MG63 (cell line): ENCODE data around the gene ESRP2. TPM values are rescaled to one million over a fixed set of nuclear protein-coding genes. Genes with fewer than 3 reads are reported as not detected.

ENCODE experiments used
- DNase-seq: peaks from one replicate; pipeline ENCODE4 v3.0.0-alpha.2; 2020
- H3K27me3 ChIP-seq: fragments of 250-450 bp; sonication (Bioruptor Pico); 2 replicates; pipeline ENCODE4 v1.5.1; 2020; ENCODE audit warnings: mild to moderate bottlenecking, moderate library complexity
- H3K36me3 ChIP-seq: fragments of 250-450 bp; sonication (Bioruptor Pico); 2 replicates; pipeline ENCODE4 v1.5.1; 2020; ENCODE audit warnings: mild to moderate bottlenecking, moderate library complexity
- H3K4me3 ChIP-seq: fragments of 250-450 bp; sonication (Bioruptor Pico); 2 replicates; pipeline ENCODE4 v1.5.1; 2020; ENCODE audit warnings: mild to moderate bottlenecking, moderate library complexity
- H3K9me3 ChIP-seq: fragments of 250-450 bp; sonication (Bioruptor Pico); 2 replicates; pipeline ENCODE4 v1.5.1; 2020; ENCODE audit warnings: mild to moderate bottlenecking, moderate library complexity
- total RNA-seq: library from RNA; depleted of rRNA; stranded (reverse); fragments of >200 nt; shearing (Covaris generic); gene quantifications from 2 replicates; pipeline ENCODE4 v1.2.3, GENCODE V29; 2014; ENCODE audit warnings: low replicate concordance

The ESRP2 gene
- total RNA-seq, 1 experiment from 2014 or later = 0.36 TPM

DNA sequence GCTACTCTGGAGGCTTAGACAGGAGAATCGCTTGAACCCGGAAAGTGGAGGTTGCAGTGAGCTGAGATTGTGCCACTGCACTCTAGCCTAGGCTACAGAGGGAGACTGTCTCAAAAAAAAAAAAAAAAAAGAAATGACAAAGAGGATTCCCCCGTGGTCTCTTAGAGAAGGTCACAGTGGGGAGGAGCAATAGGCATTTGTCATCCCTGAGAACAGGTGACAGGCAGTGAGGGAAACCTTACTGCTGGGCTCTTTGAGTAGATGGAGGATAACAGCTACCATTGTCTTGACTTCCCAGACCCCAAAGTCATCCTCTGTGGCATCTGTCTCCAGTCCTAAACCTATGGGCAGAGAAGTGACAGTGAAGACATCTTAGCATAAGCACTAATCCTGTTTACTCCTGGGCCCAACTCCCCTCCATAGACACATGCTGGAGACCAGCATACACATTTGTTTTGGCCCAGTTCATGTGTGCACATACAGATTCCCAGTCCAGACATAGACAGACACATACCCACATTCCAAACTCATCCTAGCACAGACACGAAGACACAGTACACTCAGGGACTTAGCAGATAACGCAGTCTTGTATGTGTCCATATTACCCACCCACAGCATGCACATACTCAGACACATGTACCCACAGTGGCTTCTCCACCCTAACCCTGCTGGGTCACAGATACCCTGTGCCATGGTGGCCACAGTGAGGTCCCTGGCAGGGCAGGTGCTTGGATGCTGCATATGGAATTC lies 2.7 kb downstream of the ESRP2 start:
- no peak for DNase-seq
- Histone ChIP-seq H3K36me3 (no peaks in the 10 kb centered on the region), H3K27me3 (no peaks in the 10 kb centered on the region), H3K4me3 (no peak overlapping the region), H3K9me3 (no peaks in the 10 kb centered on the region)

DNA sequence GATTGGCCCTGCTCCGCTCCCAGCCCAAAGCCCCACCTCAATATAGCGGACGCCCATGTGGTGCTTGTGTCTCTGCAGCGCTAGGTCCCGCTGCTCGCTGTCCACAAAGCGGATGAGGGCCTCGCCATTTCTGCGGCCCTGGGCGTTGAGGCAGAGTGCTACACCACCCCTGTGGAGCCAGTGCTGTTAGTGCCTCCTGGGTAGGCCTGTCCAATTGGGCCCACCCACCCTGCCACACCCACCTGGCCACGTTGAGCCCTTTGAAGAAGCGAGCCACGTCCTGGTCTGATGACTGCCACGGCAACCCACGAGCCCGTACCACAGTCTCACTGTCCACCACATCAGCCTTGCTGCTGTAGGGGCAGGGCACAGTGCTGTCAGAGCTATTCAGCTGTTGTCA lies 3.6 kb downstream of the ESRP2 start:
- Histone ChIP-seq H3K27me3 (no peaks in the 10 kb centered on the region), H3K36me3 (no peaks in the 10 kb centered on the region)
- DNase-seq = no peak

DNA sequence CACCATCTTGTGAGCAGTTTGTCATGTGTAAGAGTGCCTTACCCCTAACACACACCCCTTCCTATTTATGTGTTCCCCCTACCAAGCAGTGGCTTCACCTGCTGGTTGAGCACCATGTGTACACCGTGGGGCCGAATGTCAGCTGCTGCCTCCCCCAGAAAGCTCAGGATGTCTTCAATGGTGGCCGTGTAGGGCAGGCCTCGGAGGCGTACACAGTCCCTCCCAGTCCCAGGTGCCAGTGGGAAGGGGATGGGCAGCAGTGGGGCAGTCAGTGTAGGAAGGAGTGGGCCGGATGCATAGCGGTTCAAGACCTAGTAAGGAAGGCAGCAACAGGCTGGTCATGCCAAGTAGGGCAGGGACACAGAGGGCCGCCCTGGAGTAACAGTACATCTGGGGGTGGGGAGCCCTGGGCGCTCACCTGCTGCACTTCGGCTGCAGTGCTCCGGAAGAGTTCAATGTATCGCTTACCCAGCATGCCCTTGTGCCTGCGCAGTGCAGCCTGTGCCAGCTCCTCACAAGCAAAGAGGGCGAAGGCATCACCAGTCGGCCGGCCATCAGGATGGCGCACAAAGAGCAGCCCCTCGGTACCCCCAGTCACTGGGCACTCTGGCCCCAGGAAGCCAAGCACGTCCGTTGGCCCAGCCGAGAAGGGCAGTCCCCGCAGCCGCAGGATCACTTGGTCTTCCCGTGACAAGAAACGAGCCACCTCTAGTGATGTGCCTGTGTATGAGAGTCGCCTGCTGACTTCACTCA lies 4.4 kb downstream of the ESRP2 start:
- no peak overlapping the region for H3K4me3 ChIP-seq
- H3K9me3 ChIP-seq = no peaks in the 10 kb centered on the region
- no peaks in the 10 kb centered on the region for H3K27me3 ChIP-seq
- no peak for DNase-seq
- H3K36me3 ChIP-seq = no peaks in the 10 kb centered on the region

More for the DNA sequence above, 3.6 kb downstream of the ESRP2 start:
- Histone ChIP-seq H3K4me3 (no peak overlapping the region), H3K9me3 (no peaks in the 10 kb centered on the region)

DNA sequence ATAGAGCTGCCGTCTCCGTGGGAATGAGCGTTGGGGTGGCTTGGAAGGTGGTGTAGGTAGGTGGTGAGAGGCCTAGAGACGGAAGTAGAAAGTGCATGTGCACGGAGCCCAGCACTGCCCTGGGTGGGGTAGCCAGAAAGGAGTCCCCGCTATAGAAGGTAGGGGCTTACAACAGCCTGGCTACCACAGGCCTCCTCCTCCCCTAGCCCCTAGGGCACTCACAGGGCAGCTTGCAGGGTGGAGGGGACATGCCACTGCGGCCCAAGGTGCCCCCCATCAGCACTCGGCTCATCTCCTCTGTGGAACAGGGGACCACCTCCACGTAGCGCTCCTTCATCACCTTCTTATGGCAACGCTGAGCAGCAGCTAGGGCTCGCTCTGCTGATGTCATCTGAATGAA lies 5.0 kb downstream of the ESRP2 start:
- DNase-seq = no peak
- Histone ChIP-seq H3K36me3 (no peaks in the 10 kb centered on the region), H3K27me3 (no peaks in the 10 kb centered on the region), H3K9me3 (no peaks in the 10 kb centered on the region), H3K4me3 (no peak overlapping the region)

DNA sequence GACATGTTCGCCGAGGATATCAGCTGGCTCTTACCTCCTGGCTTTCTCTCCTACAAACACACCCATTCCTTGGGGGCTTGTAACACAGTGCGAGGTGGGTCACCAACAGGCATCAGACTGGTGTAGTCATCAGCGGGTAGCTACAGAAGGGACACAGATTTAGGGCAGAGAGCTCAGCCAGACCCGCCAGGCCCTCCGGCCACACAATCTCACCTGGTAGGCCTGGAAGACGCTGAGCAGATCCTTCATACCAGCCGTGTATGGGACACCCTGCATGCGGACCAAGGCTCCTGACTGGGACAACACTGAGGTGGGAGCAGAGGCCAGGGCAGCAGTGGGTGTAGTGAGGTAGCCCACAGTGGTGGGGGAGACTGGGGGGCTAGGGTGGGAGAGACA lies 5.8 kb downstream of the ESRP2 start:
- DNase-seq = no peak
- H3K4me3 ChIP-seq = no peak overlapping the region
- no peaks in the 10 kb centered on the region for H3K9me3 ChIP-seq
- H3K27me3 ChIP-seq = no peaks in the 10 kb centered on the region
- H3K36me3 ChIP-seq = no peaks in the 10 kb centered on the region

DNA sequence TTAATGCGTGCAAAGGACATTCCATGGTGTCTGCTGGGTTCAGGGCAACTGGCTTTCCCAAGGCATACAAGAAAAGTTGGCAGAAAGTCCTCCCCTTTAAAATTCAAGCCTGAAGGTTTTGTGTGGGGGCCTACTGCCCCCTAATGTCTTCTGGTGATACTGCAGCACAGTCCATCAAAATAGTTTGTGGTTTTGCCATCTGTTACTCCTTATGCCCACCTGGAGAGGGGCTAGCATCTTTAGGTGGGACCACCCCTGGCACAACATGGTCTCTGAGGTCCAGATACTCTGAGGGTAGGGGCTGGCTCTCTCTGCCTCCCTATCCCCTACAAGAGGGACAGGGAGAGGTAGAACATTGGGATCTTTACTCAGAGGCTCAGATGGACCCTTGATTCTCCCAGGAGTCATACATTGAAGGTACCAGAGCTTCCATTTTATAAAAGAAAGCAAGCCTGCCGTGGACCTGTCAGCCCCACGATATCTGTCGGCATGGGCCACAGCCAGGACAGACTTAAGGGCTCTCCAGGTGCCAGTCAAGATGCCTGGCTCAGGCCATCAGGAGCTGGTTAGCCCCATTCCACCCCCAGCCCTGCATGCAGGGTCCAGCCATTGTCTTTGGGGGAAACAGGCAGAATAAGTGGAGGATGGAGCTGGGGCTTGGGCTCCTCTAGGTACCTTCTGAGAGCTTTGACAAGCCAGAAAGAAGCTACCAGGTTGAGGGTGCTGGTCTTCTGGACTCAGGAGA lies 6.3 kb downstream of the ESRP2 start:
- Histone ChIP-seq H3K9me3 (no peaks in the 10 kb centered on the region), H3K36me3 (no peaks in the 10 kb centered on the region), H3K27me3 (no peaks in the 10 kb centered on the region), H3K4me3 (no peak overlapping the region)
- no peak for DNase-seq

DNA sequence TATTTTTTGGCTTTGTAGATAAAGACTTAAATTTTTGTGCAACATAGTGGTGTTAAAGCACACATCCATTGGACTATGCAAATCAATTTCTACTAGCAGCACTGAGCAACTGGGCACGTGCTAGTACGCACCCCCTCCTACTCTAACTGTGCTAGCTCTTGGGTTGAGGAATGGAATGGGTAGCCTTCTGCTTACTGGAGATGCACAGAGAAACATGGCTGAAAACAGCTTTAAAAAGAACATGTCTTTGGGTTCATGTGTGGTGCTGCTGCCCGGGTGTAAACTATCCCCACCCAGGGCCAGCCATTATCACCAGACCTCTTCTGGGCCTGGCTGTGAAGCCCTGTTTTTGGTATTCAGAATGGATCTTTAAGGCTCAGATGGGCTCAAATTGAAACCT lies 7.3 kb downstream of the ESRP2 start:
- Histone ChIP-seq H3K27me3 (no peaks in the 10 kb centered on the region), H3K4me3 (no peak overlapping the region), H3K9me3 (no peaks in the 10 kb centered on the region), H3K36me3 (no peaks in the 10 kb centered on the region)
- DNase-seq = no peak

DNA sequence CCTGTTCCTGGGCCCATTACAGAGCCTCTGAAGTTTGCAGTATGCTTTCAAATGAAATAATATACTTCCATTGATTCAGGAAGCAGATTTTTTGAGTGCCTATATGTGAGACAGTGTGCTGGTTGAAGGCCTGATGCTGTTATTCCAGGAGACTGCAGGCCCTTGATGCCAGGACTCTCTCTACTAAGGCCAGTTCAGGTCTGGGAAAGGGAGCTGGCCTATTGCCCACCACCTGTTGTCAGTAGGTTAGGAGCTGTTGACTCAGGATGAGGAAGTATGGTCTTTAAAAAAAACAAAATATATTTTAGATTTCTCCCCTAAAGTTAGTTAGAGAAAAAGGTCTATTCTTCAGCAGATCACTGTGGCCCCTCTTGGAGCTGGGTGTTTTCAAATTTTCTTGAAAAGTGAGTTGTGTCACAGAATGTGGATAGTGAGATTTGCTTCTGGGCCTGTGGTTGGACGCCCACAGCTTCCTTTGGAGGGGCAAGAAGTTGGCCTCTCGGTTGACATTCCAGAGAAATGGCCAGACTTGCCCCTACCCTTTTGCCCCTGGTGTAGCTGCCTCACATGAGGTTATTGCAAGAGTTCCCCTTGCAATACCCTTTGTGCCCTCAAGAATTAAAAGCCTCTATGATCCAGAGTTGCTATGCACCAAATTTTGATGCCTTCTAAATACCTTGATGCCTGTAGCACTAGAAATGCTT lies 7.9 kb downstream of the ESRP2 start:
- Histone ChIP-seq H3K4me3 (no peak overlapping the region), H3K9me3 (no peaks in the 10 kb centered on the region), H3K36me3 (no peaks in the 10 kb centered on the region), H3K27me3 (no peaks in the 10 kb centered on the region)
- DNase-seq = no peak

DNA sequence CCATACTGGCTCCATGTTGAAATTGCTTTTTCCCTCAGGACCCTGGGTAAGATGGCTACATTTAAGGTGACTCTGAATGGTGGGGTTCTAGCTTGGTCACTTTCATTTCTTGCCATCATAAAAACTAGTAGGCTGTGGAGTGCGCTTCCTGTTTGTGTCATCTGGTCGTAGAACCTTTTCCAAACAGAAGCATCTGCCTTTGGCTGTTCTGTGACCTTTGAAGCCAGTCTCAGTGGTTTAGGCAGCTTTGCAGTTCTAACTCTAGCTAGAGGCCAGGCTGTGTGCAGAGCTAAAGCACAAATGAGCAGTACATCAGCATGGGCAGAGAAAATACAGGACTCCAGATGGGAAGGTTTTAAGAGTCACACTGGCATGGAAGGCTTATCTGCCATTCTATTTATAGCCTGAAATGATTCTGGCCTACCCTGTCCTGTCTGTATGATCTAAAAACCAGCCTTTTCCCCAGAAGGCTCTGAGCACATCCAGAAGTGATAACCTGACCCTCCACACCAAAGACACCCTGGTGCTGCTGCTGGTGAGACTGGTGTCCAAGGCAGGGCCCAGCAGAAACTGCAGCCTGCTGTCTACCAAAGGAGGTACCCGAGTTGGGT lies 8.6 kb downstream of the ESRP2 start:
- H3K36me3 ChIP-seq = no peaks in the 10 kb centered on the region
- no peaks in the 10 kb centered on the region for H3K9me3 ChIP-seq
- no peaks in the 10 kb centered on the region for H3K27me3 ChIP-seq
- H3K4me3 ChIP-seq = no peak overlapping the region
- no peak for DNase-seq

DNA sequence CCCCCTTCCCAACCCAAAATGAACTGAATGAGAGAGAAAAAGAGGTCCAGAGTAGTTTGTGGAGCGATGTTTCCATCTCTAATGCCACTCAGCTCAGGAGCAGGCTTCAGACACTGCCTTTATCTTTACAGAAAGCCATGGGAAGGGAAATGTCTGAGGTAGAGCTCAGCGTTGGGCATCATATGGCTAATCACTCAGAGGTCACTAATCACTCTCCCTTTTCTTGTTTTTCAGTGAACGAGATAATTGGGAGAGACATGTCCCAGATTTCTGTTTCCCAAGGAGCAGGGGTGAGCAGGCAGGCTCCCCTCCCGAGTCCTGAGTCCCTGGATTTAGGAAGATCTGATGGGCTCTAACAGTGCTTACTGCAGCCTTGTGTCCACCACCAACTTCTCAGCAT lies 9.8 kb downstream of the ESRP2 start:
- Histone ChIP-seq H3K36me3 (no peaks in the 10 kb centered on the region), H3K27me3 (no peaks in the 10 kb centered on the region), H3K4me3 (no peak overlapping the region), H3K9me3 (no peaks in the 10 kb centered on the region)
- DNase-seq = no peak

DNA sequence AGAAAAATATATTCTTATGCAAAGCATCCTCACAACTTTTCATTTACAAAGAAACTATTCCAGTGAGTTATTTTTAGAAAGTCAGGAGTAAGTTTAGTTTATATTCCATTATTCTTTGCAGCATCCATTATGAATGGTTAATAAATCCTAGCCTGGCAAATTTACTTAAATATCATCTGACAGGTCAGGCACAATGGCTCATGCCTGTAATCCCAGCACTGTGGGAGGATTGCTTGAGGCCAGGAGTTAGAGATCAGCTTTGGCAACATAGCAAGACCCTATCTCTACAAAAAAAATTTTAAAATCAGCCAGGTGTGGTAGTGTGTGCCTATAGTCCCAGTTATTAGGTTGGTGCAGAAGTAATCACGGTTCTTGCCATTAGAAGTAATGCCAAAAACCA lies 12.9 kb downstream of the ESRP2 start:
- Histone ChIP-seq H3K36me3 (no peaks in the 10 kb centered on the region), H3K27me3 (no peaks in the 10 kb centered on the region), H3K9me3 (no peaks in the 10 kb centered on the region), H3K4me3 (no peak overlapping the region)
- DNase-seq = no peak

DNA sequence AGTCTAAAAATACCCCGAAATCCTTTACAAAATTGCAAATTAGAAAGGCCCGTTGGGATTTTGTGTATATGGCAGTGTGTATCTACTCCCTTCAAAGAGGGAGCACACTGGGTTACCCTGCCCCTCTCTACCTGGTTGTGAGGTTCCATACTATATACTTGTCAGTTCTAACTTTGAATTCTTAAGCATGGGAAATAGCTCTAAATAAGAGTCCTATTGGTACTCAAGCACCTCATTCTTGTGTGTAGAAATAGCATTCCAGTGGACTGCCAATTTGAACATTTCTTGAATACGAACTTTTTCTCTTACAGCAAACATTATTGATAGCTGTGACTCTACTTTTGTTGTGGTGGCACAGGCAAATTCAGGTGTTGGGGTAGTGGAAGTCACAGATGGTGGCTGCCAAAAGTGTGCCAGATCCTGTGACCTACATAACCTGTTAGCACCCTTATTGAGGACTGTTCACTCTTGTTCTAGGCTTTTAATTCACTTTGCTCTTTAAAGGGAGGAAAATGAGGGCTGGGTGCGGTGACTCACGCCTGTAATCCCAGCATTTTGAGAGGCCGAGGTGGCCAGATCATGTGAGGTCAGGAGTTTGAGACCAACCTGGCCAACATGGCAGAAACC lies 16.1 kb downstream of the ESRP2 start:
- no peaks in the 10 kb centered on the region for H3K27me3 ChIP-seq
- no peaks in the 10 kb centered on the region for H3K9me3 ChIP-seq
- H3K36me3 ChIP-seq = no peaks in the 10 kb centered on the region
- H3K4me3 ChIP-seq = no peak overlapping the region
- DNase-seq = no peak

DNA sequence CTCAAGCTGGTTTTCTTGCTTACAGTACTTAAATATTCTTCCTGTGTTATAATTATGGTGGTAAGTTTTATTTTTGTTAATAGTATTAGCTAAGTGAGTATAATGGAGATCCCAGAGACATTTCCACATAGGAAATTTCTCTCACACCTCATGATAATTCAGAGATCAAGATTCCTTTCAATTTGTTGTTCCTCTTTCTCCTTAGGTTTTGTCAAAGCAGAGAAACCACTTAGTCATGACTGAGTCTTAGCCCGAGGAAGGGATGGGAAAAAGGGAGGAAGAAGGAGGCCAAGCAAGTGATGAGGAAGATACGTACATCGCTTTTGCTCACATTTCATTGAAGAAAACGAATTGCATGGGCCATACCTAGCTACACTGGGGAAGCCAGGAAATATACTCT lies 18.4 kb downstream of the ESRP2 start:
- Histone ChIP-seq H3K36me3 (no peaks in the 10 kb centered on the region), H3K4me3 (no peak overlapping the region), H3K27me3 (no peaks in the 10 kb centered on the region), H3K9me3 (no peaks in the 10 kb centered on the region)
- DNase-seq = no peak

DNA sequence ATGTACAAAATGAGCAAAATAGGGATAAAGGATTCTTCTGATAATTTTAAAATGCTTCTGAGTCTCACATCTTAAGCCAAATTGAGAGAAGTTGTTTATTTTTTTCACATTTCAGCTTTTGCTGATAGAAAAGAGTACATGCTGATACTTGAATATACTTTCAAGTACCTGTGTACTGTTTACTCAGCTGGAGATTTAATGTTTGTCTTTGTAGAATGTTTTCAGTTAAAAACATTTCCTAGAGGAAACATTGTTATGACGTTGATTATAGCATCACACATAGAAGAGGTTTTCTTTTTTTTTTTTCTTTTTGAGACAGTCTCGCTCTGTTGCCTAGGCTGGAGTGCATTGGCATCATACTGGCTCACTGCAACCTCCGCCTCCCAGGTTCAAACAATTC lies 19.7 kb downstream of the ESRP2 start:
- Histone ChIP-seq H3K36me3 (no peaks in the 10 kb centered on the region), H3K4me3 (no peak overlapping the region), H3K9me3 (no peaks in the 10 kb centered on the region), H3K27me3 (no peaks in the 10 kb centered on the region)
- DNase-seq = no peak

DNA sequence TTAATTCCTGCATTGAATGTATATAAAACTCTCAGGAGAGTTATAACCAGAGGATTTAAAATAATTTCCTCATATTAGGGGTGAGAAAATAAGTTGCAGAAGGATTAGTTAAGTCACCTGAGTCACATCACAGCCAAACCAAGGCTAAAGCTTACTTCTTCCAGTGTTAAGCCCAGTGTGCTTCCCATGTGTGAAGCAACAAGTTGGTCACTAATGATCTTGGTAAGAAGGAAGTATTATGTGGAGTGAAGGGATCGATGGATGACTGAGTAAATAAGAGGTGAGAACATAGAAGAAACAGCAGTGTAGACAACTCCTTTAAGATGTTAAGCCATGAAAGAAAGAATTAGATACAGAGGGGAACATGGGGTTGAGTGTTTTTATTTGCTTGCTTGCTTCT lies 20.6 kb downstream of the ESRP2 start:
- no peak overlapping the region for H3K4me3 ChIP-seq
- H3K9me3 ChIP-seq = no peaks in the 10 kb centered on the region
- H3K36me3 ChIP-seq = no peaks in the 10 kb centered on the region
- no peaks in the 10 kb centered on the region for H3K27me3 ChIP-seq
- no peak for DNase-seq

DNA sequence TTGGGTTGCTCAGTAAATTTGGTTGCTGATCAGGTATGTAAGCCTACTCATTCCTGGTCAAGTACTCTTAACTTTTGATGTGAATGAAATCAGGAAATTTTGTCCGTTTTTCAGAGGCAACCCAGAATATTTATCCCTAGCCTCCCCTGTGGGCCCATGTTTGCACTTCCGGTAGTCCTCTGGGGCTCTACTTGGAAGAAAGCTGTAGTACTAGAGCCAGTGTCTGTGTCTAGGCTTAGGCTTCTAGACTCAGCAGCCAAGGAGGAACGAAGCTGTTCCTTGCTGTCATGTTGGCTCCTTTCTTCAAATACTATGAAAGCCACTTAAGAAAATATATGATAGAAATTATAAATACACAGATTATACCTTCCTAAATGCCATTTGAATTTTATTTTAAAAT lies 21.2 kb downstream of the ESRP2 start:
- no peaks in the 10 kb centered on the region for H3K27me3 ChIP-seq
- H3K9me3 ChIP-seq = no peaks in the 10 kb centered on the region
- no peak for DNase-seq
- no peak overlapping the region for H3K4me3 ChIP-seq
- H3K36me3 ChIP-seq = no peaks in the 10 kb centered on the region
